ENCODE results near the gene ATP5PF.

DNA sequence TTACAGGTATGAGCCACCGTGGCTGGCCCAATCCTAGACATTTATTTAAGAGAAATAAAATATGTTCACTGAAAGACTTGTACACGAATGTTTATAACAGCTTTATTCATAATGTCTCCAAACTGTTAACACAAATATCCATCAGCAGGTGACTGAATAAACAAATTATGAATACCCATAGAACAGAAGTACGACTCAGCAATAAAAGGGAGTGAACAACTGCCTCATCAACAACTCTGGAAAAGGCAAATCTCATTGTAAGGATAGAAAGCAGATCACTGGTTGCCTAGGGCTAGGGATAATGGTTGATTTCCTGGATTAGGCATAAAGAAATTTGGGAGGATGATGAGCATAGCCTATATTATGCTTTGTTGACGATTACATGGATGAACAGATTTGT lies 41.7 kb upstream of the ATP5PF start:
- TF ChIP-seq CTCF (IDR thresholded peaks at IDR 0.05; ENCODE audit: low read length) (no peak), EZH2 (optimal IDR thresholded peaks at IDR 0.05; ENCODE audit: low read depth, low read length) (no peak), EZH2phosphoT487 (IDR thresholded peaks at IDR 0.05; ENCODE audit: low read length) (no peak)
